IMR-90 (cell line): ENCODE measurements around the gene PRF1. TPM values are rescaled to one million over a fixed set of nuclear protein-coding genes. Genes with fewer than 3 reads are reported as not detected.

Experiments
- ATAC-seq: fragments of 200-7000 bp; cut with Tn5 transposase; 2 replicates; pipeline ENCODE4 v1.9.1; 2020; ENCODE audit warnings: low read depth, mild to moderate bottlenecking, moderate library complexity
- BruUV-seq: library from RNA; stranded (reverse); fragments of 400-500 nt; replicated peaks from 2 replicates; lab custom pipeline; 2021; lab: Mats Ljungman, UMichigan
- CTCF ChIA-PET: fragments of 300-600 bp; formaldehyde crosslinking; extraction: SDS; loops from one replicate; lab custom pipeline; 2021; ENCODE audit warnings: antibody characterized with exemption; lab: Yijun Ruan, JAX
- POLR2A ChIA-PET: fragments of 300-600 bp; sonication (Branson Sonifier 250); formaldehyde crosslinking; loops from one replicate; lab custom pipeline; 2022; ENCODE audit warnings: antibody characterized with exemption; ENCODE audit not compliant: unreplicated experiment; lab: Charles Lee
- DNase-seq: peaks from one replicate; pipeline ENCODE4 v3.0.0; 2013
- H2AFZ ChIP-seq: replicated peaks from 2 replicates; pipeline ENCODE3; 2013; ENCODE audit warnings: low read length, mild to moderate bottlenecking; ENCODE audit not compliant: poor library complexity
- H2AK5ac ChIP-seq: 2 replicates; pipeline ENCODE4 v1.6.1; 2013; ENCODE audit warnings: low read depth, low read length, inconsistent platforms
- H2AK9ac ChIP-seq: replicated peaks from 2 replicates; pipeline ENCODE3; 2013; ENCODE audit warnings: mild to moderate bottlenecking, low read depth, low read length, moderate library complexity; ENCODE audit not compliant: poor library complexity
- H2BK120ac ChIP-seq: 2 replicates; pipeline ENCODE4 v1.6.1; 2013; ENCODE audit warnings: low read depth, low read length, inconsistent platforms
- H2BK15ac ChIP-seq: 3 replicates; pipeline ENCODE4 v1.6.1; 2013; ENCODE audit warnings: low read depth, low read length, inconsistent platforms
- H2BK20ac ChIP-seq: 2 replicates; pipeline ENCODE4 v1.6.1; 2013; ENCODE audit warnings: low read depth, mild to moderate bottlenecking, inconsistent platforms, low read length, moderate library complexity
- H2BK5ac ChIP-seq: 2 replicates; pipeline ENCODE4 v1.6.1; 2013; ENCODE audit warnings: mild to moderate bottlenecking, low read depth, low read length, inconsistent platforms; ENCODE audit not compliant: poor library complexity, severe bottlenecking
- H3K14ac ChIP-seq: replicated peaks from 2 replicates; pipeline ENCODE4 v1.6.1; 2013; ENCODE audit warnings: low read depth, low read length, inconsistent platforms
- H3K18ac ChIP-seq: 2 replicates; pipeline ENCODE4 v1.6.1; 2013; ENCODE audit warnings: low read depth, low read length, control low read depth
- H3K23ac ChIP-seq: 2 replicates; pipeline ENCODE4 v1.6.1; 2013; ENCODE audit warnings: low read depth, low read length, inconsistent platforms
- H3K27ac ChIP-seq: 2 replicates; pipeline ENCODE4 v1.5.1; 2013; ENCODE audit warnings: mild to moderate bottlenecking, control low read depth, low read length; ENCODE audit not compliant: insufficient read depth
- H3K27me3 ChIP-seq: 2 replicates; pipeline ENCODE4 v1.6.1; 2013; ENCODE audit warnings: low read length; ENCODE audit not compliant: control insufficient read depth, insufficient read depth
- H3K36me3 ChIP-seq: 2 replicates; pipeline ENCODE4 v1.6.1; 2013; ENCODE audit warnings: low read length, mixed read lengths; ENCODE audit not compliant: control insufficient read depth, insufficient read depth
- H3K4ac ChIP-seq: 2 replicates; pipeline ENCODE4 v1.6.1; 2013; ENCODE audit warnings: low read depth, low read length, inconsistent platforms
- H3K4me1 ChIP-seq: 2 replicates; pipeline ENCODE4 v1.6.1; 2013; ENCODE audit warnings: low read length, mixed read lengths; ENCODE audit not compliant: control insufficient read depth, insufficient read depth
- H3K4me2 ChIP-seq: 2 replicates; pipeline ENCODE4 v1.6.1; 2013; ENCODE audit warnings: low read depth, mild to moderate bottlenecking, control low read depth, low read length, moderate library complexity
- H3K4me3 ChIP-seq: 2 replicates; pipeline ENCODE4 v1.5.1; 2013; ENCODE audit warnings: low read depth, mild to moderate bottlenecking, control low read depth, low read length, moderate library complexity; ENCODE audit not compliant: insufficient read depth
- H3K56ac ChIP-seq: 2 replicates; pipeline ENCODE4 v1.6.1; 2013; ENCODE audit warnings: low read length, inconsistent platforms; ENCODE audit not compliant: insufficient read depth; ENCODE audit errors: extremely low read depth
- H3K79me1 ChIP-seq, 2 experiments: 2 replicates each; pipeline ENCODE4 v1.6.1; 2013; ENCODE audit warnings: low read length in 2 of 2, inconsistent platforms in 1 of 2, low read depth in 1 of 2
- H3K9ac ChIP-seq: 2 replicates; pipeline ENCODE4 v1.6.1; 2013; ENCODE audit warnings: low read depth, low read length, control low read depth
- H3K9me1 ChIP-seq: 2 replicates; pipeline ENCODE4 v1.6.1; 2013; ENCODE audit warnings: low read length, inconsistent platforms; ENCODE audit not compliant: insufficient read depth
- H3K9me3 ChIP-seq: 2 replicates; pipeline ENCODE4 v1.6.1; 2013; ENCODE audit warnings: low read length; ENCODE audit not compliant: control insufficient read depth, insufficient read depth
- H4K20me1 ChIP-seq: 2 replicates; pipeline ENCODE4 v1.6.1; 2013; ENCODE audit warnings: low read length, inconsistent platforms; ENCODE audit not compliant: insufficient read depth
- H4K5ac ChIP-seq: 2 replicates; pipeline ENCODE4 v1.6.1; 2013; ENCODE audit warnings: mild to moderate bottlenecking, low read depth, low read length, control low read depth
- H4K8ac ChIP-seq, 2 experiments: 2 replicates each; pipeline ENCODE4 v1.6.1; 2013; ENCODE audit warnings: low read depth in 2 of 2, low read length in 2 of 2, control low read depth in 1 of 2, inconsistent platforms in 1 of 2
- H4K91ac ChIP-seq: 2 replicates; pipeline ENCODE4 v1.6.1; 2013; ENCODE audit warnings: low read depth, low read length, inconsistent platforms; ENCODE audit not compliant: insufficient read depth
- BHLHE40 ChIP-seq: fragments of 150-350 bp; IDR thresholded peaks from 2 replicates; pipeline ENCODE4 v1.6.1; 2016; ENCODE audit warnings: mild to moderate bottlenecking, low read depth, low read length
- ELK1 ChIP-seq: fragments of 150-350 bp; IDR thresholded peaks from 2 replicates; pipeline ENCODE4 v1.6.1; 2016; ENCODE audit warnings: low read depth, mild to moderate bottlenecking, low read length, moderate library complexity, borderline replicate concordance
- MAFK ChIP-seq: IDR thresholded peaks from 2 replicates; pipeline ENCODE4 v1.6.1; 2012; ENCODE audit warnings: low read depth, low read length, improper control_type of control experiment
- MXI1 ChIP-seq: IDR thresholded peaks from 2 replicates; pipeline ENCODE4 v1.6.1; 2012; ENCODE audit warnings: low read depth, mild to moderate bottlenecking, low read length, moderate library complexity, borderline replicate concordance
- USF2 ChIP-seq: fragments of 150-350 bp; IDR thresholded peaks from 2 replicates; pipeline ENCODE4 v1.6.1; 2017; ENCODE audit warnings: mild to moderate bottlenecking, antibody characterized with exemption, low read length, low read depth
- WGBS, 2 experiments: methylation state at CpG; one replicate each; pipeline versions ENCODE4 v1.1.5 to v1.1.7; 2013; ENCODE audit warnings: missing lambda C conversion rate in 2 of 2; ENCODE audit not compliant: insufficient read length in 1 of 2; ENCODE audit errors: extremely low coverage in 2 of 2; 5-methylcytosine and 5-hydroxymethylcytosine counted together
- dilution Hi-C: fragments of 300-500 bp; cut with HindIII; formaldehyde crosslinking; loops from one replicate; pipeline ENCODE4 v1.14.3; 2018; ENCODE audit warnings: low sequenced_read_pairs; ENCODE audit not compliant: unreplicated experiment
- in situ Hi-C: fragments of 300-500 bp; cut with MboI; formaldehyde crosslinking; loops from 3 replicates; pipeline ENCODE4 v1.14.3; 2019; ENCODE audit warnings: low sequenced_read_pairs, inconsistent platforms, mixed read lengths
- intact Hi-C: fragments of 100-400 bp; cut with micrococcal nuclease; formaldehyde crosslinking; loops from 2 replicates; pipeline ENCODE4 v1.10.0; 2022
- polyA plus RNA-seq, 3 experiments: library from polyadenylated mRNA; depleted of rRNA; stranded (reverse); fragments of >200 nt; gene quantifications; 2 replicates each; pipeline ENCODE4 v1.2.3, GENCODE V29; 2012; ENCODE audit warnings: low replicate concordance in 1 of 3
- total RNA-seq: library from RNA; depleted of rRNA; stranded (reverse); fragments of >200 nt; gene quantifications from 2 replicates; pipeline ENCODE4 v1.2.3, GENCODE V29; 2012

Gene PRF1
- total and polyA plus RNA-seq, 2 of the 4 experiments (the other 2 are of a cell fraction) = not detected

GRCh38 chr10:70558295-70558694, 44.2 kb downstream of the PRF1 start:
- intact Hi-C loops = no loop called here

More at GRCh38 chr10:70558295-70558694, 44.2 kb downstream of the PRF1 start:
- Histone ChIP-seq H2BK120ac (no peak overlapping the region), H3K56ac (no peak overlapping the region), H2BK20ac (no peak overlapping the region), H3K9ac (no peak overlapping the region), H3K27ac (no peak overlapping the region), H4K5ac (no peak overlapping the region), H2AK9ac (no peak overlapping the region), H3K36me3 (no peaks in the 10 kb centered on the region), H2BK15ac (no peak overlapping the region; the same call in 2 of the 3 replicates), H3K4me1 (peaks cover 3% of the 10 kb centered on the region; the same call in 1 of the 2 replicates), H3K23ac (no peak overlapping the region; the same call in 1 of the 2 replicates), H3K4me2 (no peak overlapping the region), H2BK5ac (no peak overlapping the region), H2AFZ (no peak overlapping the region), H3K4me3 (no peak overlapping the region), H3K14ac (no peak overlapping the region), H3K79me1 (no peaks in the 10 kb centered on the region), H4K20me1 (no peaks in the 10 kb centered on the region), H3K18ac (no peak overlapping the region), H3K4ac (no peak overlapping the region), H4K91ac (no peak overlapping the region), H3K9me3 (no peaks in the 10 kb centered on the region), H4K8ac (no peak overlapping the region), H3K27me3 (peaks cover 9% of the 10 kb centered on the region), H2AK5ac (no peak overlapping the region), H3K9me1 (no peaks in the 10 kb centered on the region; the same call in 1 of the 2 replicates)
- no TSS peak for BruUV-seq
- dilution Hi-C loops = no loop called here
- DNase-seq (no peak), ATAC-seq (no peak)
- ChIA-PET CTCF (interaction anchor here (0.6 kb wide), 1 partner anchor 113 kb away, joined by 3 read pairs; no protein-coding TSS in a partner anchor), POLR2A (no interaction called here)
- in situ Hi-C loops = no loop called here
- TF ChIP-seq MAFK (no peak), ELK1 (no peak), USF2 (no peak), MXI1 (no peak), BHLHE40 (no peak)
- no CpG with 5 or more reads among the region's 11 CpGs for WGBS, 2 experiments
